ENCODE measurements around the gene EPHB6. TPM values are rescaled to one million over a fixed set of nuclear protein-coding genes. Genes with fewer than 3 reads are reported as not detected.

The EPHB6 gene
- total RNA-seq, 1 donor from 2014 or later, result 4.4 TPM

GRCh38 chr7:142908290-142908689, 53.4 kb downstream of the EPHB6 start:
- Histone ChIP-seq H3K4me1 (no peaks in the 10 kb centered on the region), H3K4me3 (no peak overlapping the region), H3K36me3 (no peaks in the 10 kb centered on the region), H3K27me3 (ENCODE audit: low read depth) (peaks cover 48% of the 10 kb centered on the region), H3K9me3 (replicated peaks) (peaks cover 20% of the 10 kb centered on the region), H3K27ac (replicated peaks) (no peak overlapping the region)
- TF ChIP-seq CTCF (IDR thresholded peaks at IDR 0.05; ENCODE audit: borderline replicate concordance), result no peak
- DNase-seq, result no peak
- intact Hi-C loops (cut with micrococcal nuclease), result no loop called here

GRCh38 chr7:142908921-142909890, 54.3 kb downstream of the EPHB6 start:
- Histone ChIP-seq H3K27ac (replicated peaks) (no peak overlapping the region), H3K4me3 (no peak overlapping the region), H3K36me3 (no peaks in the 10 kb centered on the region), H3K4me1 (no peaks in the 10 kb centered on the region), H3K27me3 (ENCODE audit: low read depth) (peaks cover 54% of the 10 kb centered on the region), H3K9me3 (replicated peaks) (peaks cover 12% of the 10 kb centered on the region)
- DNase-seq, result no peak
- peak; percentile 17 for TF ChIP-seq CTCF (IDR thresholded peaks at IDR 0.05; ENCODE audit: borderline replicate concordance)
- intact Hi-C loops (cut with micrococcal nuclease), result no loop called here

- Histone ChIP-seq H3K27ac (replicated peaks) (no peak overlapping the region), H3K36me3 (no peaks in the 10 kb centered on the region), H3K27me3 (ENCODE audit: low read depth) (peaks cover 54% of the 10 kb centered on the region), H3K4me3 (no peak overlapping the region), H3K9me3 (replicated peaks) (peaks cover 4% of the 10 kb centered on the region), H3K4me1 (no peaks in the 10 kb centered on the region)
- intact Hi-C loops (cut with micrococcal nuclease), result no loop called here
- no peak for DNase-seq
- TF ChIP-seq CTCF (IDR thresholded peaks at IDR 0.05; ENCODE audit: borderline replicate concordance), result no peak
Observed at GRCh38 chr7:142910031-142910433, 55.2 kb downstream of the EPHB6 start.

- TF ChIP-seq CTCF (IDR thresholded peaks at IDR 0.05; ENCODE audit: borderline replicate concordance), result no peak
- H3K27ac ChIP-seq (replicated peaks), result no peak overlapping the region
- intact Hi-C loops (cut with micrococcal nuclease), result no loop called here
- H3K36me3 ChIP-seq, result no peaks in the 10 kb centered on the region
- H3K4me1 ChIP-seq, result no peaks in the 10 kb centered on the region
- H3K4me3 ChIP-seq, result no peak overlapping the region
- peaks cover 54% of the 10 kb centered on the region for H3K27me3 ChIP-seq (ENCODE audit: low read depth)
- no peaks in the 10 kb centered on the region for H3K9me3 ChIP-seq (replicated peaks)
- DNase-seq, result no peak
Observed at GRCh38 chr7:142910481-142910880, 55.6 kb downstream of the EPHB6 start.

- no peak for DNase-seq
- Histone ChIP-seq H3K27ac (replicated peaks) (no peak overlapping the region), H3K4me3 (no peak overlapping the region), H3K27me3 (ENCODE audit: low read depth) (peaks cover 52% of the 10 kb centered on the region), H3K4me1 (no peaks in the 10 kb centered on the region), H3K36me3 (no peaks in the 10 kb centered on the region), H3K9me3 (replicated peaks) (no peaks in the 10 kb centered on the region)
- no peak for TF ChIP-seq CTCF (IDR thresholded peaks at IDR 0.05; ENCODE audit: borderline replicate concordance)
- intact Hi-C loops (cut with micrococcal nuclease), result no loop called here
Observed at GRCh38 chr7:142913051-142913450, 58.2 kb downstream of the EPHB6 start.

Measured in left ventricle myocardium inferior (tissue), 1 donor.